ENCODE measurements around the gene PNCK.
"Not testable (repeated sequence)": the region's sequence is repeated elsewhere in the genome, so short reads cannot be mapped to it uniquely, and the experiment has no call there.

Gene PNCK

DNA sequence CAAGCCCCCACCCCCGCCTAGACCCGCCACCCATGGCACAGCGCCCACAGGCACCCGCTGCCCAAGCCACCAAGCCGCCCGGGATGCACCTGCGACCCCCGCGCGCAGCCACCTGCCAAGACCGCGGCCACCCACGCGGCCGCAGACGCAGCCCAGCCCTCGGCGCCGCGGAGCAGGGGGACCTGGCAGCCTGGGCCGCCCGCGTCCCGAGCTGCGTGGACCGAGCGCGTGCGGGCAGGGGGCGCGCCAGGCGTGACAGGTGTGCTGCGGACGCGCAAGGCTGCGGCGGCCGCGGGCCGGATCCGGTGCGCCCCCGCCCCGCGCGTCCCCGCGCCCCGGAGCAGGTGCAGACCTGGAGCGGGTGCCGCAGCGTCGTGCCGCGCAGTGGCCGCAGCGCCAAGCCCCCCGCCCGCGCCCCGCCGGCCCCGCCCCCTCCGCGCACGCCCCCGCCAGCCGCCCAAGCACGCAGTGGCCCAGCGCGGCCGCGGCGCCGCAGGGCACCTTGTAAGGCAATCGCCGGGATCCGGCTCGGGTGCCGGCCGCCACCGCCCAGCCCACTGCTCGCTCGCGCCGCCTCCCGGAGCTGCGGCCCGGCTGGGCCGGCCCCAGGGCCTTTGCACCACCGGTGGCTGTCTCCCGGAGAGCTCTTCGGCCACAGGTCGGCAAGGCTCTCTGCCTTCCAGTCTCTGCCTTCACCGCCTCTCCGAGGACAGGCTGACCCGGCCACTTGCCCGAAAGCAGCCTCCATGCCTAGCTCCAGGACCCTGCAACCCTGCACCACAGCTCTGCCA lies at the start of gene PNCK:
TSS of gene PNCK (minus strand) at position 386 of the 791 bp plus-strand sequence. CDS start 737 bp downstream, outside the sequence.
- DNase-seq (ENCODE audit: low read depth in 3 of 3, low spot score in 1 of 3): no peak

DNA sequence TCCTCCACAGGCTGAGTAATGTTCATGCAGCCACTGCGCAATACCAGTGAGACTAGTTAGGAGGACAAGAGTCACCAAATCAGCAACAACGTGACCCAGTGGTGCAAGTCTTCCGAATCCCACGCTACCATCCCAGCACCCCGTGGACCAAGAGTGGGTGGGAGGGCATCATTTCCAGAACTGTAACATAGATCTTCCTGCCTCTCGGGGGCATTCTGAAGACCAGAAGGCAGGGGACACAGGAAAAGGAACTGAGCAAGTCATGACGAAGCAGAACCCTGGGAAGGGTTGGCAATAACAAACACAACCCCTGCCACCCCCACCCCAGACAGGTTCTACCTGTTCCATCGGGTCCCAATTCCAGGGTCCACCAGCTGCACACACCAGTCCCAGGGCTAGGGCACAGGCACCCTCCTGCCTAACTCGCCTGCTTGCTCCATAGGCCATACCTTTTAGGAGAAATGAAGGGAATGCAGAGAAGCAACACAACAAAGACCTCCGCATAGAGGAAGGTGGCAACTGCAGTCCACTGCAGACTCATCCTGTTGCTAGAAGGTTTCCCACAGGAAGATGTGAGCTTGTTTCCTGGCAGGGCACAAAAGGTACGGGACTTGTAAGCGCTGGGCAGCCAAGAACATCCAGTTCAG lies 49.2 kb upstream of the PNCK start:
- DNase-seq (ENCODE audit: low read depth in 3 of 3, low spot score in 1 of 3): no peak

- DNase-seq (ENCODE audit: low read depth in 3 of 3, low spot score in 1 of 3): no peak
Measured at GRCh38 chrX:153719701-153720100, 46.1 kb upstream of the PNCK start.

- DNase-seq (ENCODE audit: low read depth in 3 of 3, low spot score in 1 of 3): no peak
Measured at GRCh38 chrX:153719238-153719637, 45.6 kb upstream of the PNCK start.

DNA sequence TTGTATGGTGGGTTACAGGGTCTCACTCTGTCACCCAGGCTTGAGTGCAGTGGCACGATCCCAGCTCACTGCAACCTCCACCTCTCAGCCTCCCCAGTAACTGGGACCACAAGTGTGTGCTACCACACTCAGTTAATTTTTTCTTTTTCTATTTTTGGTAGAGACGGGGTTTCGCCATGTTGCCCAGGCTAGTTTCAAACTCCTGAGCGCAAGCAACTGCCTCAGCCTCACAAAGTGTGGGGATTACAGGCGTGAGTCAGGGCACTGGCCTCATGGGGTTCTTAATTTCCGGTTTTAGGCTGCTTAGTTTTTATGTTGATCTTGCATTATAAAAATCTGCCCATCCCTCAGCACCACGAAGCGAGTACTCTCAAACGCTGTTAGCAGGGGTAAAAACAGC lies 43.8 kb upstream of the PNCK start:
- DNase-seq (ENCODE audit: low read depth in 3 of 3, low spot score in 1 of 3): no peak

- DNase-seq (ENCODE audit: low read depth in 3 of 3, low spot score in 1 of 3): no peak
Measured at GRCh38 chrX:153714256-153714655, 40.6 kb upstream of the PNCK start.

GRCh38 chrX:153709726-153710674 lies 36.4 kb upstream of the PNCK start:
- no peak for DNase-seq (ENCODE audit: low read depth in 3 of 3, low spot score in 1 of 3)

- no peak for DNase-seq (ENCODE audit: low read depth in 3 of 3, low spot score in 1 of 3)
Measured at GRCh38 chrX:153708415-153708814, 34.8 kb upstream of the PNCK start.

DNA sequence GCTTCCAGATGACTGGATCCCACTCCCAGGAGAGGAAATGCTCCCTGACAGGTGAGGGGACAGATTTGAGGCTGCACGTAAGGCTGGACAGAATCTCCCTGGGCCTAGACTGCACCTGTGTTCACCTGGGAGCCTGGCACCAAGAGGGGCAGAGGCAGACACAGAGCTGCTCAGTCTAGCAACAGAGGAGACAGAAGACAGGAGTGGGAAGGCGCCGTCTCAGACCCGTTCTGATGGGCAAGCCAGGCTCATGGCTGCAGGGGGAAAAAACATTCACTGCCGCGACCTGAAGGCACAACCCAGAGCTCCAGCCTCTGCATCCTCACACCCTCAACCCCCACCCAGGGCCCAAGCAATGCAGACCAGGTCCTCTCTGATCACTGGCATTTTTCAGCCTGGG lies 33.8 kb upstream of the PNCK start:
- DNase-seq (ENCODE audit: low read depth in 3 of 3, low spot score in 1 of 3): no peak

- DNase-seq (ENCODE audit: low read depth in 3 of 3, low spot score in 1 of 3): no peak
Measured at GRCh38 chrX:153706799-153707198, 33.2 kb upstream of the PNCK start.

DNA sequence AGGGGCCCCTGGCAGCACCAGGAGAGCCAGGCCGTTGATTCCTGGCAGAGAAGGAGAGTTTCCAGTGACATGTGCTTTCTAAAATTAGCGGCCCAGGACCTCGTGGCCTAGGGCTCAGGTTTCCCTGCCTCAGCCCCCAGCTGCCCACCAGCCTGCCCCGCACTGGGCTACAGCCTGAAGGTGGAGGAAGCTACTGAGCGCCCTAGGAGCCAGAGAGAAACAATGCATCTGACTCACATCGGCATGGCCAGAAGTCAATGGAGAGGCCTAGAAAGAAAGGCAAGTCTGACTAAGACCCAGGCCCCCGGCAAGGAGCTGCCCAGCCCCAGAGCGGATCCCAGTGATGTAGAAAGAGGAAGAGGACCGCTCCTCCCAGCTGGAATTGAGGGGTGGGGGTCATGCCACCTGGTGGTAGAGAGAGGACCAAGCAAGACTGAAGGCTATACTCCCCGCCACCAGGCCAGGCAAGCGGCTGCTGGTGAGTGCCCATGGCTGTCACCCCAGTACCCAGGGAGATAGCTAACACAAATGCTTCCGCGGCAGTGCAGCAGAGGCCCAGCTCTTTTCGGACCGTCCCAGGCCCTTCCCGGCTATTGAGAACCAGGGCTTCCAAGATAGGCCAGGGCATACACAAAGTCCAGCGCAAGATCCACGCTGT lies 31.9 kb upstream of the PNCK start:
- not testable (repeated sequence) for DNase-seq (ENCODE audit: low read depth in 3 of 3, low spot score in 1 of 3)

DNA sequence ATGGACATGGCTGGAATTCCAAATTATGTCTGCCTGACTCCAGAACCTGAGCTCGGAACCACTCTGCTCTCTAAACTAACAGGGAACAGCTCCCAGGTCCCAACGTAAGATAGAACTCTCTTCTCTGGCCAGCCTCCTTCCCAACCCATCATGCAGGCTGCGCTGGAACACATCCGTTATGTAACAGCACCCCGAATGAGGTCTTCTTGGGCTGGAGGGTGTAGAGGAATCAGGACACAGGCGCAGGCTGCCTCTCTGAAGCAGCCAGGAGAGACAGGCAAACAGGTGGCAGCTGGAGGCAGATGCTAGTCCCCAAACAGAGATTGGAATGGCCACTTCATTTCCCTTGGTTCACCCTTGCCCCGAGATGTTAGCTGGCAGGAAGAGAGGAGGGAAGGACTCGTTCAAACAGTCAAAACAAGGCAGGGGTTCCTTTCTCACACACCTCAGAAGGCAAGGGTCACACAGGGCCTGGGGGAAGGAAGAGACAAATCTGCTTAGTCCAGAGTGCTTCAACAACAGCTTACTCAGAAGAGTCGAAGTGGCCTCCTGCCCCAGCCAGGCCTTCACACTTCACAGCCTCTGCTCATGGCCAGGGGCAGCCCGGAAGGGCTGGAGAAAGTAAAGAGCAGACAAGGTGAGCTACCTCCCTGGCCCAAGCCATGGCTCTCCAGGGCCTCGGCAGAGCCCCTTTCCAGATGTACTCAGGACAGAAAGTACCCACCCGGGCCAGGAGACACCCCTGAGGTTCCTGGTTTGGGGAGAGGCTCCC lies 31.2 kb upstream of the PNCK start:
- not testable (repeated sequence) for DNase-seq (ENCODE audit: low read depth in 3 of 3, low spot score in 1 of 3)

DNA sequence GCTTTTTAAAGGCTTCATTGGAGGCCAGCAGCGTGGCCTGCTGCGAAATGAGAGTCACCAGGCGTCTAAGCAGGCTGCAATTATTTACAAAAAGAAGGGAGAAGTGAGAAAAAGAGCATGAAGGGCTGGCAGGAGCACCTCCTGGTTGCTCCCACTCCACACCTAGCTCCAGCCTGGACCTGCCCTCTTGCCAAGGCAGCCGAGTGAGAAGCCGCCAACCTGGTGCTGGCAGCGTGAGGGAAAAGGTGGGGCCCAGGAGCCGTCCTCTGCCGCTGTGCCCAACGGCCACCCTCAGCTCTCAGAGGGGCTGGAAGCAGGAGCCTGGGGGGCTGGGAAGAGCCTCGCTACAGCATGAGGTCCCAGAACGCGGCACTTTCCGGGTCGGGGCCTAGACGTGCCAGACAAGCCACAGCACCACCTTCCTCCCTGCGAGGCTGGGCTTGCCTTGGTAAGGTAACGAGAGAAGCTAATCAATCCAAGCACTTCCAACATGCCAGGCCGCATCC lies 30.5 kb upstream of the PNCK start:
- DNase-seq (ENCODE audit: low read depth in 3 of 3, low spot score in 1 of 3): no peak

- DNase-seq (ENCODE audit: low read depth in 3 of 3, low spot score in 1 of 3): no peak
Measured at GRCh38 chrX:153703036-153703370, 29.4 kb upstream of the PNCK start.

DNA sequence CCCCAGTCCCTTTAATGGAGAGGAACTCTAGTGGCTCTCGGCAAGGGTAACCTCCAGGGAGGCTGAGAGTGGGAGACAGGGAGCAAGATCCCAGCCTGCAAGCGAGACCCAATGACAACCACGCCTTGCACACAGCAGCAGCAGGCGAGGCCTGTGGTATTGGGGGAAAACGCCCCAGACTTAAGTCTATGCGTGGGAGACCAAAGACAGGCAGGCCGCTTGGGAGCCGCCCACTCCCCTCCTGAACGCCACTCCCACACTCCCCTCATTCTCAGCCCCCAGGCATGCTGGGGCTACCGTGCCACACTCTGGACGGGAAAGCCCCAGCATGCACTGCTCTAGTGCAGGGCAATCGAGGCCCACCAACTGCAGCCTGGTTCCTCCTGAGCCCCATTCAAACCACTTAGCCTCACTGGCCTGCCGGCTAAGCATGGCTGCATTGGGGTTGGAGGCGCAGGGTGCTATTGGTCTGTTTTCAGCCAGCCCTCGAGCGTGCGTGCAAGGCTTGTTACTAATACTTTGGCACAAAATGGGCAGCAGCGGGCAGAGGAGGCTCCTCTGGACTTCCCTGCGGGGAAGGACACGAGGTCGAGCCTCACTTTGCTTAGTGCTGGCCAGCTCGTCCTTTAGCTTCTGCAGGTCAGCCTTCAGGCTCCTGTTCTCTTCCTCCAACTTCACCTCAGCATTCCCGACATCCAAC lies 28.9 kb upstream of the PNCK start:
- no peak for DNase-seq (ENCODE audit: low read depth in 3 of 3, low spot score in 1 of 3)

DNA sequence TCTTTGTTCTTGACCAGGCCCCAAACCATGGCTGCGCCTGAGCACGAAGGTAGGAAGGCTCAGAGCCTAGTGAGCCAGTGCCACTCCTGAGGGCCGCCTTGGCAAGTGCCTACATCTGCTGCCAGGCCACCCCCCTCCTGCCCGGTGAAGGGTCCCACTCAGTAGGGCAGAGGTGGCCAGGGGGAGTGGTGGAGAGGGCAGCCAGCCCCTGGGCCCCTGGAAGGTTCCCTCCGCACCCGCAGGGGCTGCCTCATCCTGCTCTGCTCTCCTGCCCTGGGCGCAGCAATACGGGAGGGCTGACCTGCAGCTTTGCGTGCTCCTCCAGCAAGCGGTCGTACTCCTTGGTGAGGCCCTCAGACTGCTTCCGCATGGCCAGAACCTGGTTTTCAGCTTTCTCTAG lies 28.1 kb upstream of the PNCK start:
- DNase-seq (ENCODE audit: low read depth in 3 of 3, low spot score in 1 of 3): no peak

DNA sequence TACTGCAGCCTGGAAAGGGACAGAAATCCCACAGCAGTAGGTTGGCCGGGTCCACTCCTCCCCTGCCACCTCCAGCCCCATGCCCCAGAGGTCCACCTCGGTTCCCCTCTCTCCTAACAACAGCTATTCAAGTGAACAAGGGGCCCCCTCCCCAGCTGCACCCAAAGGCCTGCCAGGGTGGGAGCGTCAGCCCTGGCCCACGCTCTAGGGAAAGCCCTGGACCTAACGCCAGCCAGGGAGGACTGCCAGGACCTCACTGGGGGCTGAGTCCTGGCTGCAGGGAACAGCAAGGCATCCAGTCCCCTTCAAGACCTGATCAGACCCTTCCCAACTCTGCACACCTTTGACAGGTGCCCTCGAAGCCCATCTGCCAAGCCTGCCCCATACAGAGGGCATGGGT lies 27.4 kb upstream of the PNCK start:
- no peak for DNase-seq (ENCODE audit: low read depth in 3 of 3, low spot score in 1 of 3)

DNA sequence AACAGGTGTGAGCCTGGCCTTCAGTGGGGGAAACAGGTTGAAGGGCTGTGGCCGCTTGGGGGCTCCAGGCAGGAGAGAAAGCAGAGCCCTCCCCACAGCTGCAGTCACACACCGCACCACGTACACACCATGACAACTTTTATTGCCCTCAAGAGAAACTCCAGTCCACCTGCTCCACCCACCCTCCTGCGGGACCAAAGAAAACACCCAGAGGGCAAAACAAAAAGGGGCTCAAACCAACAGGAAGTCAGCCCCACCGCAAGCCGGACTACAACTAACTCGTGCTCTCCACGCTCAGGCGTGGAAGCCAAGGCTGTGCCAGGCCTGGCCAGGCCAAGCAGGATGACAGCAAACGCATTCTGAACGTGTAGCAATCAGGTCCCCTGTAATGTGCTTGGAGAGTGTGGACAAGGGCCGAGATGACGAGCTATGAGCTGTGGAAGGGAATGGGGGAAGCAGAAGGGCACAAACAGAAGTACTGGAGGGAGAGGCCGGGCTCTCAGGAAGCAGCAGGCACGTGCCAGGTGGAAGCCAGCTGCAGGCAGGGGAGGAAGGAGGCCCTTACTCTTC lies 26.8 kb upstream of the PNCK start:
- DNase-seq (ENCODE audit: low read depth in 3 of 3, low spot score in 1 of 3): no peak

- DNase-seq (ENCODE audit: low read depth in 3 of 3, low spot score in 1 of 3): not testable (repeated sequence)
Measured at GRCh38 chrX:153699784-153700371, 26.3 kb upstream of the PNCK start.

Data from stimulated activated CD4-positive, alpha-beta T cell treated with anti-CD3 and anti-CD28 coated beads, TNF-alpha, amount 100 ng/mL, for 1 hour (primary cell).